HG03060 (cell line): ENCODE measurements around the gene CLASRP.
"Not testable (repeated sequence)": the region's sequence is repeated elsewhere in the genome, so short reads cannot be mapped to it uniquely, and the experiment has no call there.

Experiments used
- ATAC-seq: cut with Tn5 transposase; IDR thresholded peaks from one replicate; pipeline ENCODE4 v1.9.1; 2021; ENCODE audit warnings: low read depth, moderate number of reproducible peaks; ENCODE audit not compliant: unreplicated experiment

CLASRP gene

DNA sequence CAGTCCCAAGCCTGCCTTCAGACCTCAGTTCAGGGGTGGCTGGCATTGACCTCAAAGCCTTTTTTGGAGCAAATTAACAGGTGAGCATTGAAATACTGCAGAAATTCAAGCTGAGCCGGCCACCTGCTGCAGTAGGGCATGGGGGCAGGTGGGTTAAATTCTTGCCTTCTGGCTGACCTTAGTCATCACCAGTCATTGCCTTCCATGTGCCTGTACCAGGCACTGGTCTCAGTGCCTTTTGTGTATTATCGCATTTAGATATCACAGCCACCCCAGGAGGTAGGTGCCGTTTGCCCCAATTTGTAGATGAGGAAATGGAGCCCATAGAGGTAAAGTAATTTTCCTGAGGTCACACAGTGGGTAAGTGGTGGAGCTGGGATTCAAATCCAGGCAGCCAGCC, 61.4 kb downstream of the CLASRP start:
- no peak for ATAC-seq

DNA sequence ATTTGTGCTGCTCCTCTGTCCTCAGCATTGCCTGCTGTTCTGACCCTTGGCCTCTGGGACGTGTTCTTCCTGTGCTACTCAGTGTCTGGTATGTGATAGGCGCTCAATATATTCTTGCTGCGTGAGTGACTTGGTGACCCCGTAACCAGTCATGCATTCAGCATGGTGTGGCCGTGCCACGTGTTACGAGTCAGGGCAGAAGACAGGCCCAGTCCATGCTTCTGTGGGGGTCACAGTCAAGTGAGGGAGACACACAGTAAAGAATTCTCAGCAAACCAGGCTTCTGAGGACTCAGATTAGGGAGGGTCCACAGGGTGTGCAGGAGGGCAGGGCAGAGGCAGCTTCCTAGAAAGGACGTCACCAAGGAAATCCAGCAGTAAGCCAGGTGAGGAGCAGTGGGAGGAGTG, 62.0 kb downstream of the CLASRP start:
- ATAC-seq, result no peak

DNA sequence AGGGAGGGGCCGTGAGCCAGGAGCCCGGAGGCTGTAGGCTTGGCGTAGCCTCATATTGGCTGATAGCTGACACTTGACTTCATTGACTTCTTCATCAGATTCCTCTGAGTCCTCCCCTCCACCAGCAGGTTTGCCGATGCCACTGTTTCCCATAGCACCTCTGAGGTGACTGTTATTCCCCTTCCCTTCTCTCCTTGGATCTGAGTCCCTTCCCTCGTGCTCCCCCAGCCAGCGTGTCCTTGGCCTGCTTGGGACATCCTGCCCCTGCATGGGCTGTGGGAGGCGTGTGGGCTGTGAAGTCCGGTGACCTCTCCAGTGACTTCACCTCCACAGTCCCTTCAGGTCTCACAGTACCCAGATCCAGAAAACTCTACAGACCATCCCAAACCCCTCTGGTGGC, 63.0 kb downstream of the CLASRP start:
- no peak for ATAC-seq

DNA sequence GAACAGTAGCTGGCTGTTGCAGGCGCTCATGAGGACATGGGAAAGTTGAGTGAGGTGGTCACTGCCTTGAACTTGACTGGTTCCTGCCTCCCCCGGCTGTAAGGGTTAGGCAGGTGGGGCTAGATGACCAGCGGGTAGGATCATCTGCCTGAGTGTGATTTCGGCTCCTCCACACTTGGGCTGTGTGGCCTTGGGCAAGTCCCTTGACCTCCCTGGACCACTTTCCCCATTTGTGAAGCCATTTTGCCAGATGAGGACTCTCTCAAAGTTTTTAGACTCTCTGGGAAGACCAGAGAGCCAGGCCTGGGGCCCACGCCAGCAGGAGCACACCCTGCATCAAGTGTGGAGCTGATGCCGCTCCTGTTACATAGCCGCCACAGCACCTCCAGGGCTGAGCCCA, 63.6 kb downstream of the CLASRP start:
- ATAC-seq, result no peak

DNA sequence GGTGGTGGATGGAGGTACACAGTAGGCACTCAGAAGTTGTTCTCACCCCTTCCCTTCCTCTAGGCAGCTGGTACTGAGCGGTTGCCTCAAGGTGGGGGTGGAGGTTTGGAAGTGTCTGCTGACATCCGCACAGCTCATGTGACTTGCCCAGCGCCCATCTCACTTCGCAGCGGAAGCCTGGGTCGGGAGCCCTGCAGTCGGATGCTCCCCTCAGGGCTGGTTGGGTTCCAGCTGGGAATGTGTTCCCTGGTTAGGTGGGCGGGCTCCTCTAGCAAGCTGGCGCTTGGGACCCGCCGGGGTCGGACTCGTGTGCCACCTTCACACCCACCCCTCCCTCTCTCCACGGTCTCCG, 64.3 kb downstream of the CLASRP start:
- ATAC-seq, result no peak

DNA sequence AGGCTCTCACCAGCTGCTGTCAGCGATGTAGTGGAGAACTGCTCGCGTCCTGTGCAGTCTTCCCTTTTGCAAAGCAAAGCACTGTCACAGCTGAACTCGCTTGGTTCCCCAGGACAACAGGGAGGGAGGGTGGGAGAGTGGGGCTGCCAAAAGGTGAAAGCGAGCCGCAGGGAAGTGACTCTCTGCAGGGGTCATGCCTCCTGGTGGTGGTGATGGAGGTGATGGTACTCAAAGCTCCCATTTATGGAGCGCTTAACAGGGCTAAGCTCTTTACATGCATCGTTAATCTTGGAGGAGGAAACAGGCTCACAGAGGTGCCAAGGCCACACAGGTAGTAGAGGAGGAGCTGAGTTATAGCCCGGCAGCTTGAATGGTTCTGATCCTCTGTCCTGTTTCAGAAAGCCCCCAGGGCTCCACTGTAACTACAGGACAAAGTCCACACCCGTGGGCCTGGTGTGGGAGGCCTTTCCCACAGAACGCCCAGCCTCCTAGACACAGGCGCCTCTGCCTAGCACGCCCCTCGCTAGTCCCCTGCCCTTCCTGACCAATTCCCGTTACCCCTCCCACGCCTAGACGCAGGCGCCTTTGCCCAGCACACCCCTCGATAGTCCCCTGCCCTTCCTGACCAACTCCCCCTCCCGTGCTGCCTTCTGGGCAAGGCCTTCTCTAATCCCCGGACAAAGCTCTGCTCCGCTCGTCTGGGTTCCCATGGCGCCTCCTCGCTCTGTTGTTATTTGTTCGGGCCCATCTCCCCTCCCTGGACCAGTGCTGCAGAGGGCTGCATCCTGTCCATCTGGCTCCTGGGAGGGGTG, 64.9 kb downstream of the CLASRP start:
- no peak for ATAC-seq

DNA sequence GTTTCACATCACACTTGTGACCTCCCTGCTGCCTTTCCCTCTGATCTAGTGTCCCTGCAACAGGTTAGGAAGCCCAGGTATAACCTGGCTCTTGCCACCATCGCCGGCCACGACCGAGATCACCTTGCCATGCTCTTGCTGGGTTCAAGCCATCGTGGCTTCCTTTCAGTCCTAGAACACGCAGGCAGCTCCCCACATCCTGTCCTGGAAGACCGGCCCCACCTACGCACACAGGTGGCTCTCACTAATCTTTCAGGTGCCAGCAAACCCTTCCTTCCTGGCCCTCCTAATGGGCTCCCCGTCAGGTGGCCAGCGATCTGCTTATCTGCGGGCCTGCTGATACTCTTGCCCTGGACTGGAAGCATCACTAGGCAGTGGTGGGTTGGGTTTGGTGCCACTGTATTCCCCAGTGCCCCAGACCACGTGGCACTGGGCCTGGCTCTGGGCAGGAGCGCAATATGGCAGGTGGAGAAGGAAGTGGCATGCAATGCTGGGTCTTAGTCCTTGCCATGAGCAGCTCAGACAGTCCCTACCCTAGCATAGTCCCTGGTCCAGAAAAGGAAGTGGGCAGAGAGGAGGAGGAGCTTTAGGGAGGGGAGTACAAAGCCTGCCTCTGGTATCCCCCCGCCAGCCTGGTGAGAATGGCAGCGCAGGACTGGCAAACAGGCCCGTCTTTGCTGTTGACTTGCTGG, 66.0 kb downstream of the CLASRP start:
- ATAC-seq, result no peak

DNA sequence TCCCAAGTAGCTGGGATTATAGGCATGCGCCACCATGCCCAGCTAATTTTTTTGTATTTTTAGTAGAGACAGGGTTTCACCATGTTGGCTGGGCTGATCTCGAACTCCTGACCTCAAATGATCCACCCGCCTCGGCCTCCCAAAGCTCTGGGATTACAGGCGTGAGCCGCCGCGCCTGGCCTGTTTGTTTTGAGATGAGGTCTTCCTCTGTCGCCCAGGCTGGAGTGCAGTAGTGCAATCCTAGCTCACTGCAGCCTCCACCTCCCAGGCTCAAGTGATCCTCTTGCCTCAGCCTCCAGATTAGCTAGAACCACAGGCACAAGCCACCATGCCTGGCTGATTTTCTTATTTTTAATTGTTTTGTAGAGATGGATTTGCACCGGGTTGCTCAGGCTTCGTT, 67.5 kb downstream of the CLASRP start:
- not testable (repeated sequence) for ATAC-seq

DNA sequence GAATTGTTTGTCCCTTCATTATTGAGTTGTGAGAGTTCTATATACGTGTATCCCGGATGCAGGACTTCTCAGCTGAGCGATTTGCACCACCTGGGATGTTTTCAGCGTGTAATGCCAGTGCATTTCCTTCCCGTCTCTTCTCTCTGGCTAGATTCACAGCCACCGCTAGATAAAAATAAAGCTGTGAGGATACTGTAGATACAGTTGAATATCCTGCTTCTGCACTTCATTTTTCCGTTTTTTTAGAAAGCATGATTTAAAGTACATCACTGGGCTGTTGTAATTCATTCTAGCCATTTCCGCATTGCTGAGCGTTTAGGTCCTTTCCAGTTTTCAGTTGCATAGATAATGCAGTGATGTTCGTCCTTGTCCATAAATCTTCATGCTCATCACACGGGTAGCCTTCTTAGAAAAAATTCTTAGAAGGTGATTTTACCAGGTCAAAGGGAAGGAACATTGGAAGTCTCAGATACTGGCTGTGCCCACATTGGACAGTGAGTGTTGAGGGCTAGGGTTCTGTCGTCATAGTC, 68.8 kb downstream of the CLASRP start:
- ATAC-seq, result no peak

DNA sequence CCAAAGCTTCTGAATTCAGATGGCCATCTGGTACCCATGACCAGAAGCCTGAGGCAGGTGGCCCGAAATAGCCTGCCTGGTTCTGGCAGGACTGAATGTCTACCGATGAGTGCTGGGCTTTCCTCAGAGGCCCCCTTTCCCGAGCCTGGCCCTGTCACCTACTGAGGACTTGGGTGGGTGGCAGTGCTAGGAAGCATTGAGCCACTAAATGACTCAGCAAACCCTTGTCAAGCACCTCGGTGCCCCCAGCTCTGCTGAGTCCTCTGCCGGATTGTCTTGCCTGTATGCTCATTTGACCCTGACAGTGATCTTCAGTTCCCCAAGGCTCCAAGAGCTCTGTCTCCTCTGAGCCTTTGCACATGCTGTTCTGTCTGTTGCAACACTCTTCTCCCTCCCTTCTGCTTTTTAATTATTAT, 72.0 kb downstream of the CLASRP start:
- no peak for ATAC-seq

DNA sequence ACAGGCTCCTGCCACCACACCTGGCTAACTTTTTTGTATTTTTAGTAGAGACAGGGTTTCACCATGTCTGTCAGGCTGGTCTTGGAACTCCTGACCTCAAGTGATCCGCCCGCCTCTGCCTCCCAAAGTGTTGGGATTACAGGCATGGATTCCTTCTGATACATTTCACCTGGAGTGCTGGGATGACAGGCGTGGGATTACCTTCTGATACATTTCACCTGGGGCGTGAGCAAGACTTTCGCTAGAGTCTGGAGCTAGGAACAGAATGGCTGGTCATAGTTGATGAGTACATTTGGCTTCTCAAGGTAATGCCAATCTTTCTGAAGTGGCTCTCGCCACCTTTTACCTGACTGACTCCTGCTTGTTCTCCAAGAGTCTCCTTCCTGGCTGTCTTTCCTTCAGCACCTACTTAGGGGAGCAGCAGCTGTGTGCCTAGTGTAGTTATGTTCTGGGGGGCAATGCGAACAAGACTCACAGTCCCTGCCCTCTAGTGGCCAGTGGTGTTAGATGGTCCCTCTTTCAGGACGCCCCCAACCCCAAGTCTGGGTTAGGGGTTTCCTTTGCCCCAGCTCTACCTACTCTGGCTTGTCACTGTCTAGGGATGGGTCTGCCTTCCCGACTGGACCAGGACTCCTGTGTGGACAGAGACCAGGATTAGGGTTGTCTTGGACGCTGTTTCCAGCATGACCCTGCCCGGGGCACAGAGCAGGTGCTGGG, 73.4 kb downstream of the CLASRP start:
- ATAC-seq, result no peak

DNA sequence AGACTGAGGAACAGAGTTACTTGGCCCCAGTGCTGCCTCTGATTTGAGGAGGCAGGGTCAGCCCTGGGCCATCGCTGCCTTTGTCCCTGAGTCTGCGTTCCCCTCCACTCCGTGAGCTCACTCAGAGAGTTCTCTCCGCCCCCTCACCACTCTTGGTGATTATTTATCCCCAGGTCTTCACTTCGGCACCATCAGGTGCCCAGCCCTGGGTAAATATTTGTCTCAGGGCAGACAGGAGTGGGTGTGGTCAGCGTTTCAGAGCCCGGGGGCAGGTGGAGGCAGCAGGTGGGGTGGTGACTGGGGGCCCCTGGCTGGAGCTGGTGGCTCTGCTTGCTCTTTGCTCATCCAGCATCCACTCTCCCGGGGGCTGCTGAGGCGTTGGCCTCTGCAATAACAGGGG, 74.8 kb downstream of the CLASRP start:
- no peak for ATAC-seq

DNA sequence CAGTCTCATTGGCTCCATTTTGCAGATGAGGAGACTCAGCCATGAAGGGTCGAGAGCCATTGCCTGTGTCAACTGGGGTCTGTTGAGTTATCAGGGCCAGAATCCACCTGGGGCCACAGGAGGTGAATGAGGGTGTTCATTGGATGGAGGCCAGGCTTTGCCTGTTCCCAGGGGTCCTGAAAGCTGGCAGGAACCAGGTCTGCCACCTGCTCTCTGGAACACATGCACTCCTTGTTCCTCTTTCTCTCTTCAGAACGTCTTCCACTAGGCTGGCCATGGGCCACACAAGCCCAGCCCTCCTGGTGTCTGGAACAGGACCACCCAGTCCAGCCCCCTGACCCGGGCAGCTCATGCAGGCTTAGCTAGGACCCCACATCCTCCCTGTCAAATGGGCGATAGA, 75.3 kb downstream of the CLASRP start:
- no peak for ATAC-seq

DNA sequence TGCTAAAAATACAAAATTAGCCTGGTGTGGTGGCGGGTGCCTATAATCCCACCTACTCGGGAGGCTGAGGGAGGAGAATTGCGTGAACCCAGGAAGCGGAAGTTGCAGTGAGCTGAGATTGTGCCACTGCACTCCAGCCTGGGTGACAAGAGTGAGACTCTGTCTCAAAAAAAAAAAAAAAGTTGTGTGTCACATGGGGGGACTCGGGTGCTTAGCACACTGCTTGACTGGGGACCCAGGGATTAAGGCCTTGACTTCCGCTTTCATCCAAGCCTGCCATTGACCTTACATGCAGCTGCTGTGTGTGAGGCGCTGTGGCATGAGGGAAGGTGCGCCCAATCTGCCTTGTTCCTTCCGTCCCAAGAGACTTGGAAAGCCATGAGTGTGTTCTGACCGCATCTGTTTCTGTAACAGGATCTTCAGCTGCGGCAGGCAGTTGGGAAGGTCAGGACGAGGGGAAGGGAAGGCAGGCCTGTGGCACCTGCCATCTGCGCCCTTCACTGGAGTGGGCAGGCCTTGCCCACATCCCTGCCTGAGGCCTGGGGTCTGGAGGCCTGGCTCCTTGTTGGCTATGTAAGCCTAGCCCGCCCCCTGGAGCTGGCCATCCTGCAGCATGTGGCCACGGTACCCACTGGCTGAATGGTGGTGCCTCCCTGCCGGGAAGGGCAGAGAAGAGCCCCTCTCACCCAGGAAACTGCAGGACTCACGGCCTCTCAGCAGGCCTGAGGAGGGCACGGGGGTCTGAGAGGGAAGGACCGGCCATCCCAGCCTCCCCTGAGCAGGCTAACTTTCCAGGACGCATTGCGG, 77.2 kb downstream of the CLASRP start:
- no peak for ATAC-seq

DNA sequence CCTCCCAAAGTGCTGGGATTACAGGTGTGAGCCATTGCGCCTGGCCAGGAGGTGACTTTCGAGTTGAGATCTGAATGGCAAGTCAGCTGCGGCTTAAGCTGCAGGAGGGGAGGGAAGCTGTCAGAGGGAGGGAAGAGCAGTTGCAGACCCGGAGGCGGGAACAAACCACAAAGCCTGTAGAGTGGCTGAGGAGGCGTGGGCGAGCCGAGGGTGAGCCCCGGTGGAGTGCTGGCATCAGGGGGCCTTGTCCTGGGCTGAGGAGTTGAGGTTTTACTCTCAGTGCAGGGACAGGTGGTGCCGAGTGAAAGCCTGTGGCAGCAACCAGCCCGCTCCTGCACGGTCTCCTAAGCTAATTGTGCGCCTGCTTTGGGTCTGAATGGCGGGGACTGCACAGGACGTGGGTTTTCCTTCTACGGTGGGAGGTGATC, 78.3 kb downstream of the CLASRP start:
- ATAC-seq, result no peak

DNA sequence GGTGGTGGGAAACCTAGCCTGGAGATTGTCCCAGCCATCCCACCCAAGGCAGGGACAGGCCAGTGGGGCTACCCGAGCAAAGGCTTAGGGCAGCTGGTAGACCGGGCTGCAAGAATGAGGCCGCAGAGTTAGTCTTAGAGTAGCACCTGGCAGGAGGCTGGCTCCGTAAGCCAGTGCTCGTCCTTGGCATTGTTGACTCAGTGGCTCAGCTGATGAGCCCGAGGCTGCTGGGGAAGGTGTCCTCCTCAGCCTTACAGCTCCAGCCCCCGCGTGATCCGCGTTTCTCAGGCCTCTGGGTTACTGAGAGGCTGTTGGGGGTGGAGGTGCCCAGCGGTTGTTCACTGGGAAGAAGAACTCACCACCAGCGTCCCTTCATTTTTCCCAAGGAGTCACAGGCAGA, 78.8 kb downstream of the CLASRP start:
- ATAC-seq, result no peak

DNA sequence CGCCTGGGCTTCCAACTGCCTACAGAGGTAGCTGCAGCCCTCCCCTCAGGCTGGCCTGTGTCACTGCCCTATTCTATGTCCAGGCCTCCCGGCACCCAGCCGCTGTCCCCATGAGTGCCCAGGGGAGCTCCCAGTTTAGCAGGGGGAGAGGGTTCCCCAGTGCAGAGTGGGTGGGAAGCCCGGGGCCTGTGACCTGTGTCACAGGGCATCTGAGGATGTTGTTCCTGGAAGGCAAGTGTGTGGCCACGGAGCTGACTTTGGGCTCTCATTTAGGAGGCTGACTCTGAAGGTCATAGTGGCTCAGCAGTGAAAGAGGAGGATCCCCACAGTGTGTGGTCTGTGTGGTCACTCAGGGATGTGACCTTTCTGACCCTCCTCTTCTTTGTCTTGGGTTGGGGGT, 79.3 kb downstream of the CLASRP start:
- no peak for ATAC-seq

DNA sequence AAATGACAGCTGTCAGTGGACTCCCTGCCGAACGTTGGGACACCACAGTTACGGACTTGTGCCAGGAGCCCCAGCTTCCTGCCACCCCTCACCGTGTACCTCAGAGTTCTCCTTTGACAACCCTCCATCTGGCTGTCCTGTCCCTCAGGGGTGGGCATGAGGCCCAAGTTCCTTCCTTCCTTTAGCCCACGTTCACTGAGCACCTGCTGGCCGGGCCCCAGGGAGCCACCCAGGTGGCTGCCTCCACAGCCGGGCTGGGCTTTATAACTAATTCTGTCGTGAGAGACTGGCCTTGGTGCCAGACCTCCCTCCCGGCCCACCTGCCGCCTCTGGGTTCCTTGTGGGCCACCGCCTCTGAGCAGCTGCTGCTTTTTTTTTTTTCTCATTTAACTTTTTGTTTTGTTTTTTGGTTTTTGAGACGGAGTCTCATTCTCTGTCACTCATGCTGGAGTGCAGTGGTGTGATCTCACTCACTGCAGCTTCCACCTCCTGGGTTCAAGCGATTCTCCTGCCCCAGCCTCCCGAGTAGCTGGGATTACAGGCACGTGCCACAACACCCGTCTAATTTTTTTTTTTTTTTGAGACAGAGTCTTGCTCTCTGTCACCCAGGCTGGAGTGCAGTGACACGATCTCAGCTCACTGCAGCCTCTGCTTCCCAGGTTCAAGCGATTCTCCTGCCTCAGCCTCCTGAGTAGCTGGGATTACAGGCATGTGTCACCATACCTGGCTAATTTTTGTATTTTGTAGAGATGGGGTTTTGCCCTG, 79.9 kb downstream of the CLASRP start:
- not testable (repeated sequence) for ATAC-seq

DNA sequence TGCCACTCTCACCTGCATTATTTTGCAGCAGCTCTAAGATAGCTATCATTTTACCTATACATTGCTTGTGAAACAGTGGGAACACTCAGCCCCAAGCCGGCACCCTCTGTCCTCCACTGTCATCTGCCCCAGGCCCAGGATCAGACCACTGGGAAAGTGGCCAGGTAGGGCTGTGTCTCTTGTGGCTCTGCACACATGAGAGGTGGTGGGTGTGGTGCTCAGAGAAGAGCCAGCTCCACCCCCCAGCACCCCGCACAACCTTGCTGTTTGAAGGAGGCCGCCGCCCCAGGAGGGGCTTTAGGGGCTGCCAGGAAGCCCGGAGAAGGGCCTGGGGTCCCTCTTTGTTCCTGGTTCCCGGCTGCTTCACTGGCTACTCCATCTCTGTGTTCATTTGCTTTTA, 80.7 kb downstream of the CLASRP start:
- ATAC-seq, result no peak
